GM19468 (cell line): Measurements from ENCODE around the gene SLC39A2.
A peak's percentile ranks its signal among the peaks of the same experiment; 100 is the strongest.
"Not testable (repeated sequence)": the region's sequence is repeated elsewhere in the genome, so short reads cannot be mapped to it uniquely, and the experiment has no call there.

ENCODE experiments used
- ATAC-seq: cut with Tn5 transposase; IDR thresholded peaks from one replicate; pipeline ENCODE4 v1.9.1; 2021; ENCODE audit warnings: mild to moderate bottlenecking, moderate library complexity, moderate number of reproducible peaks; ENCODE audit not compliant: unreplicated experiment; ENCODE audit errors: extremely low read depth

SLC39A2 gene

GRCh38 chr14:20998674-20999366, at the start of gene SLC39A2:
TSS of gene SLC39A2 (plus strand) at chr14:20999293. CDS start at chr14:20999447, 154 bp downstream.
- no peak for ATAC-seq

- ATAC-seq, result not testable (repeated sequence)
Observed at GRCh38 chr14:20954736-20955537, 44.2 kb upstream of the SLC39A2 start, which contains the start of gene RNASE2. TSS of gene RNASE2 (plus strand) at chr14:20955487. CDS start at chr14:20955772, 285 bp downstream.

- ATAC-seq, result not testable (repeated sequence)
Observed at GRCh38 chr14:20955538-20955873, 43.6 kb upstream of the SLC39A2 start.

GRCh38 chr14:20956376-20956976, 42.6 kb upstream of the SLC39A2 start:
- no peak for ATAC-seq

GRCh38 chr14:20958946-20959345, 40.1 kb upstream of the SLC39A2 start:
- ATAC-seq, result not testable (repeated sequence)

GRCh38 chr14:20969336-20969735, 29.8 kb upstream of the SLC39A2 start:
- ATAC-seq, result no peak

- no peak for ATAC-seq
Observed at GRCh38 chr14:20970647-20970982, 28.5 kb upstream of the SLC39A2 start.

GRCh38 chr14:20970983-20971704, 27.9 kb upstream of the SLC39A2 start:
- peak; percentile 57 for ATAC-seq

- no peak for ATAC-seq
Observed at GRCh38 chr14:20971705-20972021, 27.4 kb upstream of the SLC39A2 start.

- no peak for ATAC-seq
Observed at GRCh38 chr14:20973501-20973900, 25.6 kb upstream of the SLC39A2 start.

- no peak for ATAC-seq
Observed at GRCh38 chr14:20976291-20976690, 22.8 kb upstream of the SLC39A2 start.

GRCh38 chr14:20978687-20979086, 20.4 kb upstream of the SLC39A2 start:
- no peak for ATAC-seq

- no peak for ATAC-seq
Observed at GRCh38 chr14:20980906-20981305, 18.2 kb upstream of the SLC39A2 start.

GRCh38 chr14:20982646-20983369, 16.3 kb upstream of the SLC39A2 start:
- ATAC-seq, result no peak

GRCh38 chr14:20985650-20986049, 13.4 kb upstream of the SLC39A2 start:
- not testable (repeated sequence) for ATAC-seq

GRCh38 chr14:20986811-20987210, 12.3 kb upstream of the SLC39A2 start:
- ATAC-seq, result no peak

- ATAC-seq, result no peak
Observed at GRCh38 chr14:20988717-20989470, 10.2 kb upstream of the SLC39A2 start.

GRCh38 chr14:20989471-20989786, 9.7 kb upstream of the SLC39A2 start:
- no peak for ATAC-seq

GRCh38 chr14:20989787-20990600, 9.1 kb upstream of the SLC39A2 start, which contains the start of gene METTL17:
TSS of gene METTL17 (plus strand) at chr14:20989980. CDS start at chr14:20990003, 23 bp downstream.
- peak; percentile 92 for ATAC-seq
